ENCODE results near the gene HIVEP3. TPM values are rescaled to one million over a fixed set of nuclear protein-coding genes. Genes with fewer than 3 reads are reported as not detected.

HIVEP3 gene
- total RNA-seq, 4 donors from 2014 or later, result 1.4 to 3.0 (median 2.3) TPM

GRCh38 chr1:41536361-41536802, 382.3 kb downstream of the HIVEP3 start:
- H3K4me1 ChIP-seq, result peaks cover 14 to 24% (median 19%) of the 10 kb centered on the region in 4 donors
- H3K4me3 ChIP-seq, result no peak overlapping the region
- WGBS, result 85% methylated on average over 4 of the region's 4 CpGs
- intact Hi-C loops (cut with DNase I), result no loop called here
- TF ChIP-seq POLR2A (IDR thresholded peaks at IDR 0.05; ENCODE audit: low read depth), result no peak
- H3K9me3 ChIP-seq, result no peaks in the 10 kb centered on the region
- no peaks in the 10 kb centered on the region for H3K36me3 ChIP-seq
- no peaks in the 10 kb centered on the region for H3K27me3 ChIP-seq
- H3K27ac ChIP-seq (replicated peaks in 1 of 4), result no peak overlapping the region
- no peak for DNase-seq (ENCODE audit: extremely low spot score)

GRCh38 chr1:41535716-41536115, 383.0 kb downstream of the HIVEP3 start:
- no peak for TF ChIP-seq POLR2AphosphoS5 (IDR thresholded peaks at IDR 0.05)
- TF ChIP-seq POLR2A (IDR thresholded peaks at IDR 0.05; ENCODE audit: low read depth), result no peak
- no peak for TF ChIP-seq EP300 (IDR thresholded peaks at IDR 0.05)
- TF ChIP-seq CTCF (IDR thresholded peaks at IDR 0.05), result no peak
- no peaks in the 10 kb centered on the region for H3K27me3 ChIP-seq
- peaks cover 14 to 21% (median 19%) of the 10 kb centered on the region in 4 donors for H3K4me1 ChIP-seq
- 90% methylated on average over 5 of the region's 5 CpGs for WGBS
- no peak overlapping the region for H3K27ac ChIP-seq (replicated peaks in 1 of 4)
- H3K4me3 ChIP-seq, result no peak overlapping the region
- no peaks in the 10 kb centered on the region for H3K36me3 ChIP-seq
- DNase-seq (ENCODE audit: extremely low spot score), result no peak
- H3K9me3 ChIP-seq, result no peaks in the 10 kb centered on the region
- intact Hi-C loops (cut with DNase I), result no loop called here

- H3K4me1 ChIP-seq, result peaks cover 14 to 21% (median 19%) of the 10 kb centered on the region in 4 donors
- H3K9me3 ChIP-seq, result no peaks in the 10 kb centered on the region
- no peaks in the 10 kb centered on the region for H3K36me3 ChIP-seq
- no peaks in the 10 kb centered on the region for H3K27me3 ChIP-seq
- intact Hi-C loops (cut with DNase I), result no loop called here
- no peak overlapping the region for H3K4me3 ChIP-seq
- H3K27ac ChIP-seq (replicated peaks in 1 of 4), result no peak overlapping the region
- WGBS, result 97% methylated on average over 6 of the region's 6 CpGs
- DNase-seq (ENCODE audit: extremely low spot score), result no peak
- TF ChIP-seq POLR2AphosphoS5 (IDR thresholded peaks at IDR 0.05), result no peak
- TF ChIP-seq POLR2A (IDR thresholded peaks at IDR 0.05; ENCODE audit: low read depth), result no peak
- TF ChIP-seq EP300 (IDR thresholded peaks at IDR 0.05), result no peak
- TF ChIP-seq CTCF (IDR thresholded peaks at IDR 0.05), result no peak
Measured at GRCh38 chr1:41535276-41535675, 383.4 kb downstream of the HIVEP3 start.

GRCh38 chr1:41534181-41535076, 384.3 kb downstream of the HIVEP3 start:
- Histone ChIP-seq H3K27ac (replicated peaks in 1 of 4) (no peak overlapping the region), H3K27me3 (no peaks in the 10 kb centered on the region), H3K4me3 (no peak overlapping the region), H3K36me3 (no peaks in the 10 kb centered on the region), H3K9me3 (no peaks in the 10 kb centered on the region), H3K4me1 (peaks cover 14 to 21% (median 19%) of the 10 kb centered on the region in 4 donors)
- no peak for DNase-seq (ENCODE audit: extremely low spot score)
- intact Hi-C loops (cut with DNase I), result no loop called here
- 99% methylated on average over 13 of the region's 17 CpGs for WGBS
- no peak for TF ChIP-seq EP300 (IDR thresholded peaks at IDR 0.05)
- no peak for TF ChIP-seq POLR2AphosphoS5 (IDR thresholded peaks at IDR 0.05)
- TF ChIP-seq CTCF (IDR thresholded peaks at IDR 0.05), result no peak
- TF ChIP-seq POLR2A (IDR thresholded peaks at IDR 0.05; ENCODE audit: low read depth), result no peak

GRCh38 chr1:41533731-41534080, 385.0 kb downstream of the HIVEP3 start:
- TF ChIP-seq EP300 (IDR thresholded peaks at IDR 0.05) (no peak), POLR2A (IDR thresholded peaks at IDR 0.05; ENCODE audit: low read depth) (no peak)
- DNase-seq (ENCODE audit: extremely low spot score), result no peak
- H3K36me3 ChIP-seq, result no peaks in the 10 kb centered on the region
- H3K27me3 ChIP-seq, result no peaks in the 10 kb centered on the region
- H3K9me3 ChIP-seq, result no peaks in the 10 kb centered on the region
- H3K4me3 ChIP-seq, result no peak overlapping the region
- WGBS, result 96% methylated on average over 5 of the region's 5 CpGs
- intact Hi-C loops (cut with DNase I), result no loop called here
- no peak overlapping the region for H3K27ac ChIP-seq (replicated peaks in 1 of 4)
- peaks cover 14 to 21% (median 19%) of the 10 kb centered on the region in 4 donors for H3K4me1 ChIP-seq
